HG03097 (cell line): ENCODE results near the gene FLAD1.
"Not testable (repeated sequence)": the region's sequence is repeated elsewhere in the genome, so short reads cannot be mapped to it uniquely, and the experiment has no call there.

Experiments
- ATAC-seq: cut with Tn5 transposase; IDR thresholded peaks from one replicate; pipeline ENCODE4 v1.9.1; 2021; ENCODE audit not compliant: unreplicated experiment, low FRiP score

Gene FLAD1

GRCh38 chr1:154967331-154967950 lies 15.7 kb upstream of the FLAD1 start:
- no peak for ATAC-seq

- ATAC-seq = no peak
Observed at GRCh38 chr1:154968731-154969130, 14.4 kb upstream of the FLAD1 start.

GRCh38 chr1:154969246-154969645 lies 13.9 kb upstream of the FLAD1 start:
- ATAC-seq = no peak

- no peak for ATAC-seq
Observed at GRCh38 chr1:154969860-154970452, 13.2 kb upstream of the FLAD1 start.

- no peak for ATAC-seq
Observed at GRCh38 chr1:154970631-154971340, 12.4 kb upstream of the FLAD1 start, which contains the start of gene SHC1. TSS of gene SHC1 (minus strand) at chr1:154970747. CDS start at chr1:154970526, 221 bp downstream.

- no peak for ATAC-seq
Observed at GRCh38 chr1:154971341-154971998, 11.7 kb upstream of the FLAD1 start.

DNA sequence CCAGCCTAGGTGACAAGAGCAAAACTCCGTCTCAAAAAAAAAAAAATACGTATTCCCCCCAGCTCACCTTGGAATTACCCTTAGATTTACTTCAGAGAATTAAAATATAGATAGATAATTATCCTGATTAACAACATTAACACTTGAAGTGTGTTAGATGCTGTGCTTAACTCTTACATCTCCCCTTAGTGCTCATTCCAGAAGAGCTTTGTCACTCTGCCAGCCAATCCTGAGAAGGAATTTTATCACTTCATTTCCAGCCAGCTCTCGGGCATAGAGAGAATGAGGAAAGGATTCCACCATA lies 11.0 kb upstream of the FLAD1 start:
- ATAC-seq = no peak

DNA sequence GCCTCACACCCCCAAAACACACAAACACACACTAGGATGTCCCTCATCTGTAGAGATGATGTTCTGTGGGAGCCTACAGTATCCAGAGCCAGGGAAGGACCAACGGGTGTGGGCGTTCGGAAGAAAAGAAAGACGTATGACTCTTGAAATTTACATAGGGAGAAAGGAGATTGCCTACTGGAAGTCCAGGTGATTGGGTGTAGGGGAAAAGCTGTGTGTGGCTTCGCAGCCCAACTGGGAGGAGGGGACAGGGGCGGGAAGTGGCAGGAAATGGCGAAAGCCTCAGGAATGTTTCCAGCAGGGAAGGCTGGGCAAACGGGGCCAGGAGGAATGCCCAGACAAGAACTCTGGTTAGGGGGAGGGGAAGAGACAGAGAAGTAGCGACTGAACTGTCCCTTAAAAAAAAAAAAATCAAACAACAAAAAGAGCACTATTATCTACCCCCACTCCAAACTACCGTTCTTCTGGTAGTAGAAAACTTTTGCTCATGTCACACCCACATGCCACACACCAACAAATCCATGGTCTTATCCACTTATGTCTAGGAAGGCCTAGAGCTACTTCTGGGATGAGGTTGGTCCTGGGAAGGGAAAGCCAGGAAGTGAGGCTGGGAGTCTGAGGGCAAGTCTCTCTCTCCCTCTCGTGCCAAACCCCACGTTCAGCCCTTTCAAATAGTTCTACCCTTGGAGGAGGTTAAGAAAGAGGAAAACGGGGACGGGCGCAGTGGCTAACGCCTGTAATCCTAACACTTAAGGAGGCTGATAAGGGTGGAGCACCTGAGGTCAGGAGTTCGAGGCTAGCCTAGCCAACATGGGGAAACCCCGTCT lies 10.4 kb upstream of the FLAD1 start:
- ATAC-seq = no peak

- ATAC-seq = peak; percentile 25
Observed at GRCh38 chr1:154973344-154974101, 9.6 kb upstream of the FLAD1 start.

GRCh38 chr1:154974102-154974807 lies 8.9 kb upstream of the FLAD1 start, which contains the start of gene CKS1B:
TSS of gene CKS1B (plus strand) at chr1:154974681. CDS start at chr1:154974746, 65 bp downstream.
- ATAC-seq = peak; percentile 74

- peak; percentile 43 for ATAC-seq
Observed at GRCh38 chr1:154974808-154975408, 8.2 kb upstream of the FLAD1 start.

GRCh38 chr1:154975409-154976059 lies 7.6 kb upstream of the FLAD1 start:
- ATAC-seq = no peak

DNA sequence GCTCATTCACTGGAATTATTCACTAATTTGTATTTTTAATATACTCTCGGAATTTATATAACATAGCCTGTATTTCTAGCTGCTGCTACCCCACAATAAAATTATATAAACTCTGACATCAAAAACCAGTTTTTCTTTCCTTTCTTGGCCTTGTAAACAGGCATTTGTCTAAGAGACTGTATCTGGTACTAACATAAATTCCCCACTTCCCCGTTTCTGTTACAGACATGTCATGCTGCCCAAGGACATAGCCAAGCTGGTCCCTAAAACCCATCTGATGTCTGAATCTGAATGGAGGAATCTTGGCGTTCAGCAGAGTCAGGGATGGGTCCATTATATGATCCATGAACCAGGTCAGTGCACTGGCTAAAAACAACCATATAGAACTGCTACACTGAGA lies 5.4 kb upstream of the FLAD1 start:
- ATAC-seq = not testable (repeated sequence)

- ATAC-seq = no peak
Observed at GRCh38 chr1:154978360-154978759, 4.8 kb upstream of the FLAD1 start.

DNA sequence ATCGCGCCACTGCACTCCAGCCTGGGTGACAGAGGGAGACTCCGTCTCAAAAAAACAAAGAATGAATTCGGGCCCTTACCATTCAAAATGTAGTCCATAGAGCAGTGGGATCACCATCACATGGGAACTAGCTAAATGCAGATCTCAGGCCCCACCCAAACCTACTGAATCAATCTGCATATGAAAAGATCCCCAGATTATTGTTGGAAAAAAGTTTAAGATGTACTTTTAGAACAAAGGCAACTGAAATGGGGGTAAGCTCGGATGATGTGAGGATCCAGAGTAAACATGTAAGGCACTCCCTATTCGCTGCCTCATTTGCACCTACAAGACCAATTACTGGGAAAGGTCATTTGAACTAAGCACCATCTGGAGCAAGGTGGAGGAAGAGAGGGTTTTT lies 803 bp upstream of the FLAD1 start:
- ATAC-seq = no peak

DNA sequence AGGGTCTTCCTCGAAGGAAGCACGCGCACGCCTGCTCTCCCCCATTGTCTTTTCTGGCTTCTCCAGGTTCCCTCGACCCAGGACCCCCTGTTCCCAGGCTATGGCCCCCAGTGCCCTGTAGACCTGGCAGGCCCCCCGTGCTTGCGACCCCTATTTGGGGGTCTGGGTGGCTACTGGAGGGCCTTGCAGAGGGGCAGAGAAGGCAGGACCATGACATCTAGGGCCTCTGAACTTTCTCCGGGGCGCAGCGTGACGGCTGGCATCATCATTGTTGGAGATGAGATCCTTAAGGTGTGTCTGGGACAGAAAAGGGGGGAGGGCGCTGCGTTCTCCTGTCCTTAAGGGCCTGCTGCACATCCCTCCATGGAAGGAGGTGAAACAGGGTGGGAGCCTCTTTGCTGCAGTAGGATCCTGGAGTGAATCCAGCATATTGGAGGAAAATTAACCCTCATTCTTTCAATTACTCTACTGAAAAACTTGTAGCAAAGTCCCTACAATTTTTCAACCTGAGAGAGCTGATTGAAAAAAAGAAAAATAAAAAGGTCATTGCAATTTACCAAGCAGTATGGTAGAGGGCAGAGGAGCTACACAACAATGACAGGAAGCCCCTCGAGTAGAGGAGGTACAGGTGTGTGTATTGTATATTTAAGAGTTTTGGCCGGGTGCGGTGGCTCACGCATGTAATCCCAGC lies 777 bp downstream of the FLAD1 start:
- no peak for ATAC-seq

- not testable (repeated sequence) for ATAC-seq
Observed at GRCh38 chr1:154986736-154987135, 3.6 kb downstream of the FLAD1 start.

DNA sequence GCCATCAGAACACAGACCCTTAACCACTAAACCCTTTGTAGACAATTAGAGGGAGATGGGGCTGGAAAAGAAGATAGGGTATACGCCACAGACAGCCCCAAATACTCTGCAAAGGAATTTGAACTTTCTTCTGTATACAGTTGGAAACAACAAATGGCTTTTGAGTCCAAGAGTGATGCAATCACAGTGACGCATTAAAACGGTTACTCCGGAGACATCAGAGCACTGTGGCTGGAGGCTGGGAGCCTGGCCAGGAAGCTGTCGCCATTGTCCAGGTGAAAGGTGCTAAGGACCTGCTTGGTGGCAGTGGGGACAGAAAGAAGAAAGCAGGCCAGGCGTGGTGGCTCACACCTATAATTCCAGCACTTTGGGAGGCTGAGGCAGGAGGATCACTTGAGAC lies 4.2 kb downstream of the FLAD1 start:
- no peak for ATAC-seq
